ENCODE measurements around the gene NKD1.

NKD1 gene

DNA sequence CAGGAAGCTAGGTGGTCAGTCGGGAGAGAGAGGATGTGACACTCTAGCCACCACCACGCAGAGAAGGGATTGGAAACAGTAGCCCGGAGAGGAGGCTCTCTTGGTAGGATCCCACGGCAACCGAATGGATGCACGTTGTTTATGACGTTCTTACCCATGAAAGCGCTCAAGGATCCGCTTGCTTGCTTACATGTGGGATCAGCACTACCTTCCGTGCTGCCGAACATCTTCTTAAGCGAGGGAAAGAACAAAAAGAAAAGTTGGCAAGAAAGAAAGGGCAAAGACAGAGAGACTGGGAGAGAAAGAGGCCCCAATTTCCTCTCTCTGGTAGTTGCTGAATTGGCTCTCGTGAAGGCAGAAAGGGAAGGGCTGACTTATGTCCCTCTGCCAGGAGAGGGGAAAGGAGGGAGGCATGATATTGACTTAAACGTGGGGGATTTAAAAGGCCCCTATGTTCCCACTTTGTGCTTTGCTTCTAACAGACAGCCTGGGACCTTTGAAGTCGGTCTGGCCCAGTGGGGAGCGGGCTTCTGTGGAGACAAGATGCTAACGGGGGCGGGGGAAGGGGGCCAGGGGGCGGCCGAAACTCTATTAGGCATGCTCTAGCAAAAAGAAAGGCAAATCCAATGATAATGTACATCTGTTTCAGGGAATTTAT, 97.5 kb downstream of the NKD1 start:
- no peak for DNase-seq (ENCODE audit: low spot score)

DNA sequence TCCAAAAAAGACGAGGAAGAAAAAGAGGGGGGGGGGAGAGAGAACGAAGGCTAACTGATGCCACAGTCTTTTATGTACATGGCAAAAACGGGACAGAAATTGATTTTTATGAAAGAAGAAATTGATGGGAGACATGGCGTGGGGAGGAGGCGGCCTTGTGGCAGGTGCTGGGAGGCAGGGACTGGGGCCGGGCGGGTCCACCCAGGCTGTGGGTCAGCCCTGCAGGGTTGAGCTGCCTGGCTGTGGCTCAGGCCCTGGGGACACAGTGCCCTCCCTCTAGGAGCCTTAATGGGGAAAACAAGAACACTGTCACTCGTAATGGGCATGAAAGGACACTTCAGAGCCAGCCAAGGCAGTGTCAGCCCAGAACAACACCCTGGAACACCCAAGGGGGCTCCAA, 98.1 kb downstream of the NKD1 start:
- DNase-seq (ENCODE audit: low spot score) = no peak

DNA sequence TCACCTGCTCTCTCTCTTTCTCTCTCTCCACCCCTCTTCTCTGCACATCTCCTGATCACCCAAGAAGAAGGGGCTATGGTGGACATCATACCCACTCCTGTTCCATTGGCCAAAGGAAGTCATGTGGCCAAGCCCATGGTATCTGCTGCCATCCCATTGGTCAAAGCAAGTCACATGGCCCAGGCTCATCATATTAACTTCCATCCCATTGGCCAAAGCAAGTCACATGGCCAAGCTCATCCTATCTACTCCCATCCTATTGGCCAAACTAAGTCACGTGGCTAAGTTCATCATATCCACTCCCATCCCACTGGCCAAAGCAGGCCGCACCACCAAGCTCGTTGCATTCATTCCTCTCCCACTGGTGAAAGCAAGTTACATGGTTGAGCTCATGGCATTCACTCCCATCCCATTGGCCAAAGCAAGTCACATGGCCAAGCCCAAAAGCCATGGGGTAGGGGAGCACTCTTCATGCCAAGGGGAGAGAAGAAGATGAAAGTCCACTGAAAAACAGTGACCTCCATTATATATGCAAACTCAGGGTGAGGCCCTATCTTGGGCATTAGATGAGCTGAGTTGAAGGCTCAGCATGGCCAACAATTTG, 103.7 kb downstream of the NKD1 start:
- no peak for DNase-seq (ENCODE audit: low spot score)

DNA sequence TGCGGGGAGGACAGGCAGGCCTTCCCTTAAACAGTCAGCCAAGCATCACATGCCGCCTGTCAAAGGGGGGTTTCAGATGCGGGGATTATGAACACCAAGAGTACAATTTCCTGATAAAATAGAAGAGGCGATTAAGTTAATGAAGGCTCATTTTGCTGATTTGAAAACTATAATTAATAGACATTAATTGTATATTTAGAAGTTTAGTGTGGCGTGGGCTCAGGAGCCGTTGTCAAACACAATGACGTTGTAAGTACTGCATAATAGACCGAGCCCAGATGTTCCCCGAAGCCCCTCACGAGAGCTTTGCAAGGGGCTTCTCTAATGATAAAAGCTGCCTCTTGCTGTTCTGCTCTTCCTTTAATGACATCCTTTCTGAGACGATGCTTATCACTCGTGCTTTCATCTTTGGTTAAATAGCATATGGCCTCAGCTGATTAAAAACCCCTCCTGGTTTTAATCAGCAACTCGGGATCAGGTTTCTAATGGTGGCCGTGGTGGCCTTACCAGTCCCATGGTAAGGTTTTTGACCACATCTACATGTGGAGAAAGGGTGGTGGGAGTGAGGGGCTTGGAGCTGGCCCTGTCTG, 104.7 kb downstream of the NKD1 start:
- no peak for DNase-seq (ENCODE audit: low spot score)

DNA sequence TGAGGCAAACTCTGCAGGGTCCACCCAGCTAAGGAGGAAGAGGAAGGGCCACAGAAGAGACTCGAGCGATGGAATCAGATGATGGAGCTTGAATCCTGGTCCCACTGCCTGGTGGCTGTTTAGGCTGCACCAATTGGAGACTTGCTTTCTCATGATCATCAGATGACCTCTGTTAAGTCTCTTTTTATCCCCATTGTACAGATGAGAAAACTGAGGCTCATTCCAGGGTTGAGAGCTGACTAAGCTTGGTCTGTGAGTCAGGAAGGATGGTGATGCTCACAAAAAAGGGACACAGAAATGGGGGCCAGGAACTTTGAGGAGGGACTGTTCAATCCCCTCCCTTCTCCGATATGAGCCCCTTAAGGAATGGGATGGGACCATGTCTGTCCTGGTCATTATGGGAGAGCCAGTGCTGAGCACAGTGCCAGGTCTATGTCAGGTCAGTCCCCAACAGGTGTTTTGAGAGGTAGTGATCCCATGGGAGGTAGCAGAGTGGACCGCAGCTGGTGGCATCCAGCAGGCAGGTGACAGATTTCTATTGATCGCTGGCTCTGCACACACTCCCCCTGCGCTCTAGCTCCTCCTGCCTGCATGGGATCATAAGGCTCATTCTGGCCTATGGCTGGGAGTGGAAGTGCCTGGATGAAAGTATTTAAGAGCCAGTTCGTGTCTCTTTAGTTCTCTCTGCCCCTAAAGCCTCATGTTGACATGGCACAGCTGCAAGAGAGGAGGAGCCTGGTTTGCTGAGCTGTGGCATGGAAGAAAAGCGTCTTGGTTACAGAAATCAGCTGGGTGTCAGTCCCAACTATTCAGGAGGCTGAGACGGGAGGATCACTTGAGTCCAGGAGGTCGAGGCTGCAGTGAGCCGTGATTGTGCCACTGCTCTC, 105.7 kb downstream of the NKD1 start:
- no peak for DNase-seq (ENCODE audit: low spot score)

DNA sequence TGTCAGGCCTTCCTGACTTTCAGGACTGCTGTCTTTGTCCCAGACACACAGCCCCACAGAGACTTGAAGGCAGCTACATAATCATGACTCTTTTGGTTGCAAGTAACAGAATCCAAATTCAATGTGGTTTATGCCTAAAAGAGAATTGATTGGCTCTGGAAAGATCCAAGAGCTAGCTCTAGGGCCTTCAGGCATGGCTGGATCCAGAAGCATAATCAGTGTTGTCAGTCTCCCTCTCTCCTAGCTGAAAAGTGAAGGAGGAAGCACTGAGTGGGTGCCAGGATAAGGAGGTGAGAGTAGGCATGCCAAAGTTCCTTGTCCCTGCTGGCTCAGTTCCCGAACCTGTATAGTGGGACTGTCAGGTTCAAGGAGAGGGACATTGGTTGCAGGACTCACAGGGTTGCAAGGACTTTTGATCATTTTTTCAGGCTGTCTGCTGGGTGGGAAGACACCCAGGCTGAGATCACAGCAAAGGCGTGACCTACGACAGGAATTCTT, 107.4 kb downstream of the NKD1 start:
- no peak for DNase-seq (ENCODE audit: low spot score)

DNA sequence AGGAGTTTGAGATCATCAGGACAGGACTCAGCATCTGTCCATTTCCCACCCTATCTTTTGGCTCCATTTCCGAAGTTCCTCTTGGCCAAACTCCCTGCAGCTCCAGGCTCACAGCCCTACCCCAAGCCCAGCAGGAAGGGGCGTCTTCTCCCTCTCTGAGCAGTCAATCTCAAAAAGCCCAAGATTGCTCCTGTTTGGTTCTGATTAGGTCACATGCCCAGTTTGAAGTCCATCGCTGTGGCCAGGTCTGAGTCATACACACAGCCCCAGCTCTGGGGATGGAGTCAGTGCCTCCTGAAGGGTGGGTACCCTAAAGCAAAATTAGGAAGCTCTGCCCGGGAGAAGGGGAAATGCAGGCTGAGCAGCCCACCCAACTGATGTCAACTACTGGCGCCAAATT, 109.0 kb downstream of the NKD1 start:
- DNase-seq (ENCODE audit: low spot score) = no peak

DNA sequence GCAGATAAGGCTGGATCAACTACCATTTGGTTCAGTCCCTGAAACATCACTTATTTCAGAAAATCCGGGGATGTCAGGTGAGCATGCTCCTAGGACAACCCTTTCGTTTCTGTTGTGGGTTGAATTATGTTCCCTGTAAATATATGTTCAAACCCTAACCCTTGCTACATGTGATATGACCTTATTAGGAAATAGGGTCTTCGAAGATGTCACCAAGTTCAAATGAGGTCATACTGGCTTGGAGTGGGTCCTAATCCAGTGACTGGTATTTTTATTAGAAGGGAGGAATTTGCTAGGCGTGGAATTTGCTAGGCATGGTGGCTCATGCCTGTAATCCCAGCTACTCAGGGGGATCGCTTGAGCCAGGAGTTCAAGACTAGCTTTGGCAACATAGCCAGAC, 111.6 kb downstream of the NKD1 start:
- no peak for DNase-seq (ENCODE audit: low spot score)

DNA sequence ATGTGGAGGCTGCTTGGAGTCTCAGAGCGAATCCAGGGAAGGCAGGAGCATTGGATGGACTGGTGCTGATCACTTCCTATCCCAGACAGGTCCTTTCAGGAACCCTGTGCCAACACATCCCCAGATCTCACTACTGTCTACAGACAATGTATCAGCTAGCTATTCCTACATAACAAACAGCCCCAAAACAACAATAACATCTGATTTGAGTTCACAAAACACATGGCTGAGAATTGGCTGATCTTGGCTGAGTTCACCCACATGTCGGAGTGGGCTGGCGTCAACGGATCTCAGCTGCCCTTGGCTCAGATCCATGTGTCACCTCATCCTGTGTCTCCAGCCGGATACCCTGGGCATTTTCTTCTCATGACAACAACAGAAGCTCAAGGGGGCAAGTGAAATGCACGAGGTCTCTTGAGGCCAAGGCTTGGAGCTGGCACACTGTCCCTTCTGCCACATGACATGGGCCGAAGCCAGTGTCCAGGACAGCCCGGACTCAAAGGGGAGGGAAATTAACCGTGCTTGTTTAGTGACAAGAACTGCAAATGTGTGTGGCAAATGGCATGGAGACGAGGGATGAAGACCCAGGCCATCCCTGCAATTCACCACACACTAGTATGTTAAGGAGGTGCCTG, 114.2 kb downstream of the NKD1 start:
- DNase-seq (ENCODE audit: low spot score) = no peak

DNA sequence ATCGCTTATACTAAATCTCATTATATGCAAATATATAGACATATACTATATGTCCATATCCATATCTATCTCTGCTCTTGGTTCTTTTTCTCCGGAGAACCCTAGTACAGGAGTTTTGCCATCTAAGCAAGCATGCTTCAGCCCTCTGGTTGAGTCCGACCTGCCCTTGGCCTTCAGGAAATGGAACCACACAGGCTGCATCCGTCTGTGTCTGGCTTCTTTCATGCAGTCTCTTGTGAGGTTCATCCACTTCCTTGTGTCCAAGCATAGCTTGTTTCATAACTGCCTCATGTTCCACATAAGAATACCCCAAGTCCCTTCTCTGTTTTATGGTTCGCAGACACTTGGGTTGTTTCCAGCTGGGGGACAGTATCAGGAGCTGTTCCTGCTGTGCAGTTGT, 116.1 kb downstream of the NKD1 start:
- peak; percentile 16 for DNase-seq (ENCODE audit: low spot score)

DNA sequence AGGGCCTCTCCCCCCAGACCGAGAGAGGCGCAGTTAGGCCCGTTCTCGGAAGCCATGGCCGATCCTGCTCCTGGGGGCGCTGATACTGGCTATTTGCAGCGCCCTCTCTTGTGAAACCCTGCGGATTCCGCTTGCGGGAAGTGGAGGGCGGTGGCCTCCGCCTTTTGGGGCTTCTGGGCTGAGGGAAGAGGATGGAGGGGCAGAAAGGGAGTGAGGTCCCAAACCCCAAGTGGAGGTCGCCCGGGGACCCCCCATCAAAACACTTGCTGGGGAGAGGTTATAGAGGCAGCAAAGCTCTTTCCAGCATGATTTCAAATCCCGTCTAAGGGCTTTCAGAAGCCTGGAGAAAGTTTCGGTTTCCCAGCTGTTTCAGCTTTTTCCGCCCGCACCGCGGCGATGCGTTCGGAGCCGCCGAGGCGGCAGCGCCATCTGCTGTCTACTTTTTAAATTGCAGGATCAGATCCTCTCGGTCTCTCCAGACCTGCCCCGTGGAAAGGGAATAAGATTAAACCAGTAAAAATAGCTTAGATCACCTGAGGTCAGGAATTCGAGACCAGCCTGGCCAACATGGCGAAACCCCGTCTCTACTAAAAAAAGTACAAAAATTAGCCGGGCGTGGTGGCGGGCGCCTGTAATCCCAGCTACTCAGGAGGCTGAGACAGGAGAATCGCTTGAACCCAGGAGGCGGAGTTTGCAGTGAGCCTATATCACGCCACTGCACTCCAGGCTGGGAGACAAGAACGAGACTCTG, 117.1 kb downstream of the NKD1 start:
- DNase-seq (ENCODE audit: low spot score) = peak; percentile 59

DNA sequence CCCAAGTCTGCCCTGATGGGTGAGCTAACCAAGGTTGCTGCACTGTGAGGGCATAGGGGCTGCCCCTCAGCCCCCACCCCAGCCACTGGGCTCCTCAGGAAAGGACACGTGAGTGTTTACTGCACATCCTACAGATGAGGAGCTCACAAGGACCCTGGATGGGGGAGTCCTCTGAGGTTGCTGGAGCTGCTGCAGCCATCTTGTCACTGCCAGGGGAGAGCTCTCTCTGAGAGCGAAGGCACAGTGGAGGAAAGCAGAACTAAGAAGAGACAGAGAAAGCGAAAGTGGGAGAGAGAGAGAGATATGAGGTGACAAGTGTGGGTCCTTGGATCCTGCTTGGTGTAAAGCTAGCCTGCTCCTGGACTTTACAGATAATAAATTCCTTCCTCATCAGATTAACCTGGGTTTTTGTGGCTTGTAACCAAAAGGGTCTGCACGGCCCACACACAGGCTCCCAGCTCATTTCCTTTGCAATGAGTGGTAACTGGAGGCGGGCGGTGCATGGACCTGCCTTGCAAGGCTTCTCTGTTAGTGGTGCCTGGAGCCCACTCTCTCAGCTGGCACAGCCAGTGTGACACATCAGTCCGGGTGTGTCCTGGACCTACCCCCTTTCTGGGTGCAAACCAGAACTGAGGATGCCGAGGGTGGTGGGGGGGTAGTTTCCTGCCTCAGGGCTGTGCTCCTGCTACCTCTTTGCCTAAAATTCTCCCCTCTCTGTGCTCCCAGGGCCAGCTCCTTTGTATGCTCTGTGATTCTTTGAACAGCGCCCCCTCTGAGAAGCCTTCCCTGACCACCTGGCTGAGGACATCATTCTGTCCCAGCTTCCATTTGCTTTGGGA, 118.7 kb downstream of the NKD1 start:
- DNase-seq (ENCODE audit: low spot score) = no peak

DNA sequence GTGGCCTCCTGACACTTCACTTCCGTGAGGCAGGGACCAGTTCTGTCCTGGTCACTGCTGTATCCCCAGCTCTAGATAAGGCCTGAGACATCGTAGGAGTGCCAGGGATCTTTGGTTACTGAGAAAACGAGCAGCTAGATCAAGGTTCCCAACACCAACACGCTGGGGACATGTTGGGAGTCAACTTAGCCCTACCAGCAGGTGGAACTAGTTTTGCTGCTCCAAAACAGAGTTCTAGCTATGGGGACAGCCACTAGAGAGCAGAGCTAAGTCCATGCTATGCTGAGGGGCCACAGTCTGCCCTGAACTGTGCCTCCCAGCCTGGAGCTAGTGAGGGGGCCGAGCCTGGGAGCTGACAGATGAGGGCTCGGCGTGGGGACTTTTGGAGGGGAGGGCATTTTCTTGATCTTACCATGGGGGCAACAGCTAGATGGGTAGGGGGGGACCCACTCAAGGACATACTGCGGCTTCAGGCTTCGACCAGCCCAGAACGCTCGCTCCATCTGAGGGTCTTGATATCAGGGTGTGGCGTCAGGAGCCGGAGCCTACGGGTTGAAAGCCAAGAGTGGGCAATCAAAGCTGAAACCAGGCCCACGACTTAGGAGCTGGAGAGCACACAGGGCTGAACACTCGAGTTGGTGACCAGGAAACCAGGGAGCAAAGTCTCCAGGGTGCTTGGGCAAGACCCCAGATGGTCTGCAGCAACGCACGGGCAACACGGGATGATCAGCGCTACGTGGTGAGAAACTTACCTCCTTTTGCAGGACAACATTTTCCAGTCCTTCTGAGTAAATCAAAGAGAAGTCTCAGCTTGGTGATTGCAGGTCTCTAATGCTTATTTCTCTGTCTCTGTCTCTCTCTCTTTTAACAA, 119.5 kb downstream of the NKD1 start:
- DNase-seq (ENCODE audit: low spot score) = no peak

DNA sequence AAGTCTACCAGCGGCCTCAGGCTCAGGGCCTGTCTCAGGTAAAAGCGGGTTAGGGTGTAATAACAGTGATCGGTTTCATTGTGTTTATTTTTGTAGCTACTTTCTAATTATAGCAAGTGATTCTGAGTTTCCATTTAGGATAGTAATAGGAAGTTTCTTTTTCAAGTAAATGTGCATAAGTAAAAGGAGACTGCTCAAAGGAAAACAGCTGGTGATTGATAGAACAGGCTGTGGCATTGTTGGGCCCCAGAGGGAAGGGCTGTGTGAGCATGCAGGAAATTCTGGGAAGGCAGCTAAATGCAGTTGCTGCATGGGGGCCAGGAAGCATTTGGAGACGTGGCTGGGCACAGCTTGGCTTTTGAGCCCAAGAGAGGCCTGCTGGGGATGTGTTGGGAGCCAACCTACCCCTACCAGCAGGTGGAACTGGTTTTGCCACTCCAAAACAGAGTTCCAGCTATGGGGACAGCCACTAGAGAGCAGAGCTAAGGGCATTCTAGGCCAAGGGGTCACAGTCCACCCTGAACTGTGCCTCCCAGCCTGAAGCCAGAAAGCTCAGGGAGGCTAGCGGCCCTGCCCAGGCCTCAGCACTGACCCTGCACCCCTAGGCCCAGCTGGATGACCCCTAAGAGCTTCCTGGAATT, 120.3 kb downstream of the NKD1 start:
- DNase-seq (ENCODE audit: low spot score) = no peak

DNA sequence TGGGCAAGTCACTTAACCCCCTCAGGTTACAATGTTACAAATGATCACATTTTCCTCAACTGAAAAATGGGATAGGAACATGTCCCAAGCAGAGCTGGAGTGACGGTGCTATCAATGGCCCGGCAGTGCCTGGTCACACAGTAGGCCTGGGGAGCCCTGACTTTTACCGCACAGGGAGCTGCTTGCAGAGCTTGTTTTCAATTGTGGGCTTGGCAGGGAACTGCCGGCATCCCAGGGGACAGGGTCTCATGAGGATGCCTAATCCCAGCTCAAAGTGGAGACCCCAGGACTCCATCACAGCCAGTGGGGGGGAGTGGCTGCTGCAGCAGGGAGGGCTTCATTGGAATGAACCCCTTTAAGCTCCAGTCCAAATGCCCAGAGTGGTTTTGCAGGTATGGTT, 121.5 kb downstream of the NKD1 start:
- DNase-seq (ENCODE audit: low spot score) = no peak

DNA sequence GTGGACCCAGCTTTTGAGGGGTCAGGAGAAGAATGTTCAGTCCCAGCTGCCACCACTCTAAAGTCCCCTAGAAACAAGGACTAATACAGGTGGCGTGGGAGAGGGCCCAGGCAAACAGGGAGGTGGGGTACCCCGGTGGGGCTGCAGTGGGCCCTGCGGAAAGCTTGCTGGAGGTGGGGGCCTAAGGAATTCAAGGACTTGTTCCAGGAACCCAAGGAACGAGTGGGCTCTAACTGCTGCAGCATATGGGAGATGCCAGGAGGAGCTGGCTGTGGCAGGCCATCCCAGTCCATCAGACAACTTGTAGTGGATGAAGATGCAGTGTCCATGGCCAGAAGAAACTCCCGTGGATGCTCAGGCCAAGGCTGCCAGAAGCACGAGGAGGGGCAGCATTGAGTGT, 122.3 kb downstream of the NKD1 start:
- DNase-seq (ENCODE audit: low spot score) = no peak

DNA sequence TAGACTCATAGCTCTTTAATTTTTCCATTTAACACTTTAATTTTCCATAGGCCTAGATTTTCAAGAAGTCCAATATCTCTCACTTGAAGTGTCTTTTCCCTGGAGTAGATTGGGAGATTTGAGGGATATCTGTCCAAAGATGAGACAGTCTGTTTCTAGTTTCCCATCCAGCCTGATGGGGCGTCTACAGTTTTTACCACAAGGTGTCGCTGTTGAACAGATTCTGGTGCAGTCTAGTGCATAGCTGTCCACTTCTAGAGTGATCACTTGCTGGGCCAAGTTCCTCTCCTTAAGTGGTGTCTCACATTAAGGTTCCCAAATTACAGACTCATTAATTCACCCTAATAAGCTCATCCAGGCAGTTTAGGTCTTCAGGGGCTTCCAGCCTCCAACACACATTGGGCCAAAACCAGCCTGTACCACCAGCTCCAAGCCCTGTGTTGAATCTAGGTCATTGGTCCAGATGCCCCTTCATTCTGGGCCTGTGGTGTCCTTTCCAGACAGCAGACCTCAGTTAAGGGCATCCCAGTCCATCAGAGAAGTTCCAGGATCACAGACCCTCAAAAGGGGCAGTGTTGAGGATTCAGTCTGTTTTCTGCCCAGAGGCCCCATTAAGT, 123.6 kb downstream of the NKD1 start:
- DNase-seq (ENCODE audit: low spot score) = no peak

DNA sequence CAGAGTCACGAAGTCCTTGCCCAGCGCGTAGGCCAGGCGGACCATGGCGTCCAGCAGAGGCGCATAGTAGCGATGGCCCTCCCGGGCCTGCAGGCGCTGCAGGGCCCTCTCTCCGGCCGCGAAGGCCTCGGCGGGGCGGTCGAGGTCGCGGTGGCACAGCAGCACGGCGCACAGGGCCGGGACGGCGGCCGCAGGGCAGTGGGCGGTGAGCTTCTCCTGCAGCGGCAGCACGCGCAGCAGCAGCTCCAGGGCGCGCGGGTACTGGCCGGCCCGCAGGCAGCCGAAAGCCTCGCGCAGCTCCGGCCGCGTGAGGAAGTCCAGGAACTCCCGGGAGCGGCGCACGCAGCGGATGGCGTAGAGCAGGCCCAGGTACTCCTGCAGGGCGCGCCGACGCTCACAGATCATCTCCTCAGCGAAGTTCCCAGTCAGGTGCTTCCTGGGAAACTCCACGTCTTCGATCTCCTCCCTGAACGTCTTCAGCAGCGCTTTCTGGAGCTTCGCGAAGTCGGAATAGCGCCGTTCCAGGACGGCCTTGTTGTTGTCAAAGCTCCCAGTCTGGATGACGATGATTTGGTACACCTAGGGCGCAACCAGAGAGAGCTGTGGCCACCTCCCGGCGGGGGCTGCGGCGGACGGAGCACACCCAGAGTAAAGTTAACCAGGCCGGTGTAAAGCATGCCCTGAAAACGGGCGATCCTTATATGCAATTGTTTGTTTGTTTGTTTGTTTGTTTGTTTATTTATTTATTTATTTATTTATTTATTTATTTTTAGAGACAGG, 125.5 kb downstream of the NKD1 start:
- DNase-seq (ENCODE audit: low spot score) = no peak
